ENCODE results near the gene NXN.
"Not testable (repeated sequence)": the region's sequence is repeated elsewhere in the genome, so short reads cannot be mapped to it uniquely, and the experiment has no call there.

Gene NXN

DNA sequence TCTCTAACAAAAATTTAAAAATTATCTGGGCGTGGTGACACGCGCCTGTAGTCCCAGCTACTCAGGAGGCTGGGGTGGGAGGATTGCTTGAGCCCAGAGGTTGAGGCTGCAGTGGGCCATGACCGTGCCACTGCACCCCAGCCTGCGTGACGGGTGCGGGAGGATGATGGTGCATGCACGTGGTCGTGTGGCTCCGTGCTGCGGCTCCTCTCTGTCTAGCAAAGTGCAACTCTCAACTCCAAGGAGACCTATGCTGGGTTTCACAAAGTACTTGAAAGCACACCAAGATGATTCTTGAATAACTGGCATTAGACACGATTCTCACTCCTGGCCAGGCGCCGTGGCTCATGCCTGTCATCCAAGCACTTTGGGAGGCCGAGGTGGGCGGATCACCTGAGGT is 25.8 kb downstream of the NXN start:
- no peak for DNase-seq (ENCODE audit: low read depth in 3 of 3)

DNA sequence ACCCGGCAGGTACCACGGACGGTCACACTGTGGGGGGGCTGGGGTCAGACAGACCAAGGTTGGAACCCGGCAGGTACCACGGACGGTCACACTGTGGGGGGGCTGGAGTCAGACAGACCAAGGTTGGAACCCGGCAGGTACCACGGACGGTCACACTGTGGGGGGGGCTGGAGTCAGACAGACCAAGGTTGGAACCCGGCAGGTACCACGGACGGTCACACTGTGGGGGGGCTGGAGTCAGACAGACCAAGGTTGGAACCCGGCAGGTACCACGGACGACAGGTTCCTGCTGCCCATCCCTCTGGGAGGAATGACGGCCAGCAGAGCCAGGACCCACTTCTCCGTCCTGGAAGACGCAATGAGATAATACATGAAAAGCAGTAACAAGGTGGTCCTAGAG is 27.0 kb downstream of the NXN start:
- not testable (repeated sequence) for DNase-seq (ENCODE audit: low read depth in 3 of 3)

GRCh38 chr17:951325-952132 is 28.0 kb downstream of the NXN start:
- DNase-seq (ENCODE audit: low read depth in 3 of 3): no peak

DNA sequence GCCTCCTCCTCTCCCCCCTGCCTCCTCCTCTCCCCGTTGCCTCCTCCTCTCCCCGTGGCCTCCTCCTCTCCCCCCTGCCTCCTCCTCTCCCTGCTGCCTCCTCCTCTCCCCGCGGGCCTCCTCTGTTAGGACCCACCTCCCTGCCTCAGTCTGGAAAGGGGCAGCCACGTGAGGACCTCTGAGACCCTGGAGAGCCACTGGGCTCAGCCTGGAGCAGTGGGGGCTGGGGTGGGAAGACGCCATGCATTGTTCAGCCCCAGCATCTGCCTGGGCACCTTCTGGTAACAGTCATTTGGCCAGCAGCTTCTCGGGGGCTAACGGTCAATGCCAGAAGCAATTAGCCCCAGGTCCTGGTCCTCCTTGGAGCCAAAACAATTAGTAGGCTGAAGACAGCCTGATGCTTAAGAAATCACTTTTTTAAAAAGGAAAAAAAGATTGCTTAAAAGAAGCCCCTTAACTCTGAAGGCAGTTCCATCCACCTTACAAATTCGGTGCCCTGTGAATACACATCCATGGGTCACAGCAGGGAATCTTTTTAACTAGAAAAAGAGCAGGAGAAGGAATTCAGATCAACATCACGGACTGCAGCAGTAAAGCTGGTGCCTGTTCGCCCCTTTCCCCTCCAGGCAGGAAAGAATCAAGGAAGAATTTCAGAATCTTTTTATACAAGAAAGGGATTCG is 29.8 kb downstream of the NXN start:
- DNase-seq (ENCODE audit: low read depth in 3 of 3): no peak

GRCh38 chr17:948284-948852 is 31.2 kb downstream of the NXN start:
- no peak for DNase-seq (ENCODE audit: low read depth in 3 of 3)

DNA sequence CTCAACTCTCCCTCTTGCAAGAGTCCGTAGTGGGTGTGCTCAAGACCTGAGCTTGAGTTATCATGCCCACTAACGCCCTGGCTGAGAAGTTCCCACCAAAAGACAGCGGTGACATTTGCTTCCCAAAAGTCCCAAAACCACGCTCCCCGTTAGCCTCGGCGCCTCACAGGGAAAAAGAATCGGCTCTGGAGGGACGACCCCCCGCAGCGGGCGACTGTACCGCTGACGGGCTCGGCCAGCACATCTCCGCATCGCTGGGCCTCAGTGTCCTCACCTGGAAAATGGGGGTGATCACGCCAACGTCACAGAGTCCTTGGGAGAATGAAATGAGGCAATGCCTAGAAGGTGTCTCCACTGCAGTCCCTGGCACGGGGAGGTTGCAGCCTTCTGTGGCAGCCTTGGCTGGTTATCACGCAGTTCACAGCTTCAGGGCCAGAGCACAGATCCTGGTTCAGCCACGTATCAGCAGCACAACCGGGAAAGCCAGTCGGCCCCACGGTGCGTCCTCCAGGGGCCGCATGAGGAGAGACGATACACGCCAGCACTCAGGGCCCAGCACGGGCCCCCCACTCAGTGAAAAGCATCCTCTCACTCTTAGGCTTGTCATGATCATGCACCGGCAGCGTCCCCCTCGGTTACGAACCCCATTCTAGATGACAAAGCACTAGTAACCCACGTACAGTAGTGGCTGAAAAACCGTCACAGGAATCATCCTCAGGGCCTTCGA is 32.9 kb downstream of the NXN start:
- DNase-seq (ENCODE audit: low read depth in 3 of 3): no peak

GRCh38 chr17:945672-946071 is 33.9 kb downstream of the NXN start:
- no peak for DNase-seq (ENCODE audit: low read depth in 3 of 3)

DNA sequence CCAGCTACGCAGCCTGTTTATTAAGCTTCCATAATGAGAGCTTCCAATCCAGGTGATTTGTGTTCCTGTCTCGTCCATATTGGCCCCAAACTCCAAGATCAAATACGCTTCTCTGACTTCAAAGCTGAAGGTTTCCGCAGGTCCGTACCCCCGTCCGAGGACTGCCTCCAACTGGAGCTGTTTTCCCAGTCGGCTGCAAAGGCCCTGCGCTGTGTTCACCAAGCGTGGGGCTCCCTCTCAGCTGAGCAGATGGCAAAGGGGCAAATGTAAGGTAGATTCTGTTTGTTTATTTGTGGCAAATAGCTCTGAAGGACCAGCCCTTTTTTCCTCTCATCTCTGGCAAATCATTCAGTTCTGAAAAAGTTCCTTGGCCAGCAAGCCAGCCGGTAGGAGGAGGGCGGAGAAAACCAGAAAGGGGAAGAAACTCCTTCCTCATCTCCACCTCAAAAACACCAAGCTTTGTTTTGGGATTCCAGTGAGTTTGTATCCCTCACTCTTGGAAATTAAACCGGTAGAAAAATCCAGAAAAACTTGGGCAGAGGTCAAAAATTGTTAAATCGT is 35.2 kb downstream of the NXN start:
- no peak for DNase-seq (ENCODE audit: low read depth in 3 of 3)

- DNase-seq (ENCODE audit: low read depth in 3 of 3): no peak
Observed at GRCh38 chr17:935485-935884, 44.1 kb downstream of the NXN start.

GRCh38 chr17:933312-934073 is 46.1 kb downstream of the NXN start:
- no peak for DNase-seq (ENCODE audit: low read depth in 3 of 3)

DNA sequence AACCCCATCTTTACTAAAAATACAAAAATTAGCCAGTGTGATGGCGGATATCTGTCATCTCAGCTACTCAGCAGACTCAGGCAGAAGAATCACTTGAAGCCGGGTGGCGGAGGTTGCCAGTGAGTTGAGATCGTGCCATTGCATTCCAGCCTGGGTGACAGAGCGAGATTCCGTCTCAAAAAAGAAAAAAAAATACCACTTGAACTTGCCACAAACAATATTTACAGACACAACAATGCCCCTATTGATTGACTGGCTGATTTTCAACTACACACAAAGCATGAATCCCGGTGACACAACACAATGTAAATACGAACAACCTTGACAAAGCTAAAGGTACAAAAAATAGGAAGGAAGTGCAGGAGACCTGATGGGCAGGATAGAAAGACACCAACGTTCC is 49.3 kb downstream of the NXN start:
- DNase-seq (ENCODE audit: low read depth in 3 of 3): no peak

GRCh38 chr17:929586-929985 is 50.0 kb downstream of the NXN start:
- DNase-seq (ENCODE audit: low read depth in 3 of 3): no peak

DNA sequence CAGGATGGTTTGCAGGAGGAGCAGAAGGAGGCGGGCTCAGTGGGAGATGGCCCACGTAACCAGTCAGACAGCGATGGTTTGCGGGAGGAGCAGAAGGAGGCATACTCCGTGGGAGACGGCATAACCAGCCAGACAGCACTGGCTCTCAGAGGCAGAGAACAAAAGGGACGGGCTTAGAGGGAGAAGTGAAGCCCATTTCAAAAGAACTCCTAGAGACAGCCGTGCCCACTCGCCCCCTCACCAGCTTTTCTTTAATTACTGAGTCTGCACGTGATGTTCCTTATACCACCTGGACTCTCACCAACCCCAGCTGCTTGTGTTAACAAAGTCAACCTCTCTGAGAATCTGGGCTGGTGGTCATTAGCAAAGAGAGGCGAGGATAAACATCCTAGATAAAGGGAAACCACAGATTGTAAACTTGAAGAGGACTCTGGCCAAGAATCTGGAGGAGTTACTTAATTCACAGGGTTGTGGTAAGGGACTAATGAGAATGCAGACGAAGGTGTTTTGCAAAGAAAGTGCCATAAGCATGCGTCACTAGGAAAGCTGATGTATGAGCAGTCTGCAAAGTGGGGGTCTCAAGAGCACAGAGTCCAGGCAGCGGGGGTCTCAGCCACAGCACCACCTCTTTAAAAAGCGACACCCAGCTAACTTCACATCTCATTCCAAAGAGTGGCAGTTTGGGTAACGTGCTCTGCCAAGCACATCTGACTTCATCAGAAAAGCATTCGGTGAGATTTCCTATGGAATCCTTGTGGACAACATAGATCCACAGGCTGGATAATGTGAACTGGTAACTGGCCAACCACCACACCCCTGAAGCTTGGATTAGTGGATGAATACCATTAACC is 51.7 kb downstream of the NXN start:
- DNase-seq (ENCODE audit: low read depth in 3 of 3): no peak

DNA sequence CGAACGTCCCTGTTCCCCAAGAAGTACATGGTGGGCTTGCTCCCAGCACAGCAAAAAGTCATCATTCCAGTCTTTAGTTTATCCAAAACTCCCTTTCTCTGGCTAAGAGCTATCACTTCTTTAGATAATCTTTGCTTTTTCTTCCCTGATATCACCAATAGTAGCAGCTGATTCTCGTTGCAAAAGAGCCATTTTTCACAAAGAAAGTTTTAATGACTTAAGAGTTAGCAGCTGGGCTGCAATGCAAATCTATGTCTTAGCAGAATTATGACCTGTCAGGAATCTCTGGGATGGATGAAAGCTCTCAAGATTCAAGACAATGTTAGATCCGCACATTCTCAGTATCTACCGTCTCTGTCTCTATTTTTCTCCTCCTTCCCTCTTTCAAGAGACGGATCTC is 53.8 kb downstream of the NXN start:
- no peak for DNase-seq (ENCODE audit: low read depth in 3 of 3)

DNA sequence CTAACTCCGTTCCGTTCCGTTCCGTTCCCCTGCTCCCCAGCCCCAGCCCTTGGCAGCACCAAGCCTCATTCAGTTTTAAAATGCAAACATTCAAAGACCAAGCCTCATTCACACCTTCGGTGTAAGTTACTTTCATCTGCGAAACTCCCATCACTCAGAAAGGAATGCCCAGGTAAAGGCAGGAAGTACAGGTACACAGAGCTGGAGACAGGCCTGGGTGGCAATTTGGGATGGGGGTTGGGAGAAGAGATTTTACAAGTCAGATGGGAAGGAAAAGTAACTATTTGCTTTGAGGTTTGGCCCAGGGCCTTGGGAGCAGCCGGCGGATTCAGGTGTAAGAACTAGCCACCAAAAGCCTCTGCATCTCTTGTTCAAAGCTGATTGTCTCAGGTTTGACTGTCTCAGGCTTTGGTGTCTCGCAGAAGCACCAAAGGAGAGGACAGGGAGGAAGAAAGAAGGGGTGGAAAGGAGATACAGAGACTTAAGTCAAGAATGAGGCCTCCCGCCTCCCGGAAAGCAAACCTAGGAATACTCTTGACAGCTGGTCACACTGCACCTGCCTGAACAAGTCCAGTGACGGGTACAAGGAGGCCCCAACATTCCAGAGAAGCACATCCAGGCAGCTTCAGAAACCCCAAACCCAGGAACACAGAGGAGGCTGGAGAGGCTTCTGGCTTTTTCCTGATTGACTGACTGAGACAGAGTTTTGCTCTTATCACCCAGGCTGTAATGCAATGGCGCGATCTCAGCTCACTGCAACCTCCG is 54.7 kb downstream of the NXN start:
- DNase-seq (ENCODE audit: low read depth in 3 of 3): no peak

- not testable (repeated sequence) for DNase-seq (ENCODE audit: low read depth in 3 of 3)
Observed at GRCh38 chr17:924306-924705, 55.3 kb downstream of the NXN start.

DNA sequence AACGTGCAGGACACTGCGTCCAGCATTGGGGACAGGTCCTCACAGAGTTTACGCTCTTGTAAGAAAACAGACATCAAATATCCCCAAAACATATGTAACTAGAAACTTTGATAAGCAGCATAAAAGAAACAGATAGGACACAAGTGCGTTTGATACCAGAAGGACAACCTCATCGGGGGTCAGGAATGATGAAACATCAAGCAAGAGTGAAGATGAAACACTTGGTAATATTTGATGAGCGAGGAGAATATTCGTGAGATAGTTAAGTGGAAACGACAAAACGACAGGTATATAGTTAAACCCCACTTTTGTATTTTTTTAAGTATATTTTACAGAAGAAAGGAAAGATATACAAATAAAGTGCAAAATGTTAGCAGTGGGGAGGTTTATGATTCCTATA is 55.9 kb downstream of the NXN start:
- DNase-seq (ENCODE audit: low read depth in 3 of 3): no peak

DNA sequence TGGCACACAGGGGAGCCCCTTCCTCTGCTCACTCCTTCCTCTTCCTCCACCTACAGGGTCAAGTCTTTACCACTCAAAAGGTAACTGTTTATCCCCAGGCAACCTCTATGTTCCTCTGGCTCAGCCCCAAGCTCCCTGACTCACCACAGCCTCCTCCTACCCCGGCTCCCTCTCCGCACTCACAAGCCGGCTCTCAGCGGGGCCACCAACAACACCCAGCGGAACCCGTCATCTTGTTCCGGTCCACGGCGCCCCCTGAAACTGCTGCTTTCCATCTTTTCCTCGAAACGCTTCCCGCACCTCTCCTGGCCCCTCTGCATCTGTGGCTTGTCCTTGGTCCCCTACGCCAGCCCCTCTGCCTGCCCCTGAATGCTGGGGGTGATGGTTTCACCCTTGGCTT is 58.4 kb downstream of the NXN start:
- DNase-seq (ENCODE audit: low read depth in 3 of 3): no peak

DNA sequence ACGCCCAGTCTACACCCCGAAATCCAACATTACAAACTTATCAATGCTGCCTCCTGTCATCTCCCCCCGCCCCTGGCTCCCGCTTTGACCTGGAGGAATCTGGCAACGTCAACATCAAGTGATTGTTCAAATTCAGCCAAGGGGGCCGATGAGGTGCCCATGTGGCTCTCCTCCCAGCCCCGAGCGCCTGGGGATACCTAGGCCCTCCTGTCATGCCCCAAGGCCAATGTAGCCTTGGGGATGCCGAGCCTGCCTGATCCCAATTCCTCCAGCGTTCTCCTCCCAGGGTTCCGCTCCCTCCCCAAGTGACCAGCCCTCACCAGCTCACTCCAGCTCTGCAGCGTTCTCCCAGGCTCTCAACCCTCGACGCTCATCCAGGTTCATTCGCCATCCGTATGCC is 59.4 kb downstream of the NXN start:
- DNase-seq (ENCODE audit: low read depth in 3 of 3): no peak

Data from stimulated activated CD4-positive, alpha-beta T cell treated with anti-CD3 and anti-CD28 coated beads, TNF-alpha, amount 100 ng/mL, for 24 hours (primary cell).